ENCODE data around the gene HMG20A.
"Not testable (repeated sequence)": the region's sequence is repeated elsewhere in the genome, so short reads cannot be mapped to it uniquely, and the experiment has no call there.

The HMG20A gene

GRCh38 chr15:77420610-77421369 lies at the start of gene HMG20A:
Gene HMG20A, plus strand, starts transcription at chr15:77420888. Its CDS starts 37,520 bp downstream, at chr15:77458408.
- DNase-seq = peak; percentile 75

GRCh38 chr15:77371850-77372563 lies 48.7 kb upstream of the HMG20A start:
- no peak for DNase-seq

DNA sequence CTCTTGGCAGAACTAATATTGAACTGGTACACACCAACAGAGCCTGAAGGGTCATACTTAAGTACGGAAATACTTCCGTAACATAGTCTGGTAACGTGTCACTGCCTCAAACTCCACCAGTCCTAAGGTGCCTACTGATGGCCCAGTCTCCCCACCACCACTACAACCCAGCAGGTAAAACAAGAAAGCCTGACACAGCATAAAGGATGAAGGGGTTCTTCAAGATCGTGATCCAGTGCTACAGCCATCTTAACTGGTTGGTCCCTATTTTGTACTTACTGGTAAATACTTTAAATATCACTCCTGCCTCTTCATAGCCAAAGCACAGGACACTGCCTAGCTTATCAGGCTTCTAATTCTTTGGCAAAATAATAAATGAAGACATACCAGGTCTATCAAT lies 47.2 kb upstream of the HMG20A start:
- DNase-seq = no peak

DNA sequence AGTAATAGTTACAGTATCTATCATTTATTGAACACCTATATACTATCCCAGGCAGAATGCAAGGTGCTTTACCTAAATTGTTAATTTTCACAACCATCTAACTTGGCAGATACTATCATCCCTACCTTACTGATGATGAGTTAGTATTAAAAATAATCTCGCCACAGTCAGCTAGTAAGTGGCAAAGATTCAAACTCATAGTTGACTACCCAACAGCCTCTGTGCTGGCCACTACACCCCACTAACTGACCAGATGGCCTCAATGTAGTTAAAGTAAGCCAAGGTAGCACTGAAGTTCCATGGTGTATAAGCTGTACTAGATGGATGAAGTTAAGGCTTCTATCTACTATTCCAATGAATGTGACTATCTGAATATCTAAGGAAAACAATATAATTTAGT lies 45.6 kb upstream of the HMG20A start:
- no peak for DNase-seq

GRCh38 chr15:77376770-77377169 lies 43.9 kb upstream of the HMG20A start:
- DNase-seq = no peak

GRCh38 chr15:77380033-77380432 lies 40.7 kb upstream of the HMG20A start:
- DNase-seq = no peak

DNA sequence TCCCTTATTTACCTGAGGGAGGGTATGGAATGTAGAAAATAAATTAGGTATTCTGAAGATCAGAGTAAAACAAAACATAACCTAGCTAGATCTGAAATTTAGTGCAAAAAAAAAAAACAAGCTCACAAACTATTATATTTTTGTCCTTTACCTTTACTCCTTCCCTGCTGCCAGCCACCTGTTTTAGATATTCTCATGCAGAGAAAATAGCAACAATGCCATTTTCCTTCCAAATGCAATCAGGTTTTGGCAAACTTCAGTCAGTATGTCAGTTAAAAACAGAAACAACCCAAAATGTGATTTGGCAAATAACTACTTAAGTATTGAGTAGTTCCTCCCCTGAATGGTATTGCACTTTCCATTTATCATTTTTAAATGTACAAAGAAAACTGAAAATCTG lies 36.6 kb upstream of the HMG20A start:
- DNase-seq = no peak

- DNase-seq = no peak
Measured at GRCh38 chr15:77384589-77385359, 35.9 kb upstream of the HMG20A start.

- no peak for DNase-seq
Measured at GRCh38 chr15:77386626-77387025, 34.1 kb upstream of the HMG20A start.

GRCh38 chr15:77387365-77388105 lies 33.2 kb upstream of the HMG20A start:
- DNase-seq = no peak

DNA sequence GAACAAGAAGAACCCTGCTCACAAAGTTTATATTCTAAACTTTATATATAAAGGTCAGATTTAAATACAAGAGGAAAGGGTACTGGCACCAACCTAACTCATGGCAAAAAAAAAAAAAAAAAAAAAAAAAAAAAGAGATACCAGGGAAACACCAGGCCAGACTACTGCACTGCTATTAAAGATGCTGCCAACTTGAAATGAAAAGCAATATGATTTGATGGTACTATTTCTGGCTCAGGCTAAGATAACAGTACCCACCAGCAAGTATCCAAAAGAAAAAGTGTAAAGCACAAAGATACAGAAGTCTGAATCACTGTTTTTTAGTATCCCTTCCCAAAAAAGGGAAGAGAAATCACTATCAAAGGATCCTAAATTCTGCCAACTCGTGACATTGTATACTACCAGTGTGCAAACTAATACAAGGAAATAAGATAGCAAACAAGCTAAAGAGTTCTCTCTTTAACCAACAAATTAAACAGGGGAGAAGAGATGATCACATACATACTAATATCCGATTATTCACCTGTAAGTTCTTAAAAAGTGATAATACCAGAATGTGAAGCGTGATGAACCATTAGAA lies 29.2 kb upstream of the HMG20A start:
- DNase-seq = no peak

GRCh38 chr15:77392762-77393470 lies 27.8 kb upstream of the HMG20A start:
- no peak for DNase-seq

DNA sequence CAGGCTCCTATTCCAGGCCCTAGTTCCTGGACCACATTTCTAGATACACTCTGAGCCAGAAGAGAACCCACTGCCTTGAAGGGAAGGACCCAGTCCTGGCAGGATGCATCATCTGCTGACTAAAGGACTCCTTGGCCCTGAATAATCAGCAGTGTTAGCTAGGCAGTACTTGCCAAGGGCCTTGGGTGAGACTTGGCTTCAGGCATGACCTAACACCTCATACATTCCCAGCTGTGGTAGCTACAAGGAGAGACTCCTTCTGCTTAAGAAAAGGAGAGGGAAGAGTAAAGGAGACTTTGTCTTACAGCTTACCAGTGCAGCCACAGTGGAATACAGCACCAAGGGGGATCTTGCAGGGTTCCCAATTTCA lies 27.2 kb upstream of the HMG20A start:
- no peak for DNase-seq

- no peak for DNase-seq
Measured at GRCh38 chr15:77395013-77395774, 25.5 kb upstream of the HMG20A start.

DNA sequence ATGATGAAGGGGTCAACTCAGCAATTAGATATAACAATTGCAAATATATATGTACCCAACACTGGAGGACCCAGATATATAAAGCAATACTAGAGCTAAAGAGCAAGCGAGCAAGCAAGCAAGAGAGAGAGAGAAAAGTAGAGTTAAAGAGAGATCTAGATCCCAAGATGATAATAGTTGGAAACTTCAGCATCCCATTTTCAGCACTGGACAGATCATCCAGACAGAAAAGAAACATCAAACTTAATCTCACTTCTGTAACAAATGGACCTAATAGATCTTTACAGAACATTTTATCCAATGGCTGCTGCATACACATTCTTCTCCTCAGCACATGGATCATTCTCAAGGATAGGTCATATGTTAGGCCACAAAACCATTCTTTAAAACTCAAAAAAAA lies 24.0 kb upstream of the HMG20A start:
- DNase-seq = no peak

- DNase-seq = no peak
Measured at GRCh38 chr15:77398927-77399326, 21.8 kb upstream of the HMG20A start.

DNA sequence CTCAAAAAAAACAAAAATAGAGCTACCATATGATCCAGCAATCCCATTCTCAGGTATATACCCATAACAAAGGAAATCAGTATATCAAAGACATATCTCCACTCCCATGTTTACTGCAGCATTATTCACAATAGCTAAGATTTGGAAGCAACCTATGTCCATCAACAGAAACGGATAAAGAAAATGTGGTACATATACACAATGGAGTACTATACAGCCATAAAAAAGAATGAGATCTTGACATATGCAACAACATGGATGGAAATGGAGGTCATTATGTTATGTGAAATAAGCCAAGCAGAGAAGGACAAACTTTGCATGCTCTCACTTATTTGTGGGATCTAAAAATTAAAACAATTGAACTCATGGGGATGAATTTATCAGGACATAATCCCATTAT lies 20.4 kb upstream of the HMG20A start:
- DNase-seq = no peak

GRCh38 chr15:77402740-77403379 lies 17.8 kb upstream of the HMG20A start:
- DNase-seq = no peak

GRCh38 chr15:77406173-77406759 lies 14.4 kb upstream of the HMG20A start:
- DNase-seq = not testable (repeated sequence)

DNA sequence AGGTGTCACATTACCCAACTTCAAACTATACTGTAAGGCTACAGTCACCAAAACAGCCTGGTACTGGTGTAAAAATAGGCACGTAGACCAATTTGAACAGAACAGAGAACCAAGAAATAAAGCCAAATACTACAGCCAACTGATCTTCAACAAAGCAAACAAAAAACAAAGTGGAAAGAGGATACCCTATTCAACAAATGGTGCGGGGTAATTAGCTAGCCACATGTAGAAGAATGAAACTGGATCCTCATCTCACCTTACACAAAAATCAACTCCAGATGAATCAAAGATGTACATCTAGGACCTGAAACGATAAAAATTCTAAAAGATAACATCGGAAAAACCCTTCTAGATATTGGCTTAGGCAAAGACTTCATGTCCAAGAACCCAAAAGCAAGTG lies 13.8 kb upstream of the HMG20A start:
- no peak for DNase-seq

Measured in CD4-positive, alpha-beta T cell treated with Interleukin-10 for 1 hour (primary cell).